Fibroblast of lung (primary cell): ENCODE data around the gene PDE4D.

Experiments used
- CTCF ChIP-seq, 2 donors: IDR thresholded peaks in 1 of 2; conservative IDR thresholded peaks in 1 of 2; 1 replicate in 1 of 2; 2 replicates in 1 of 2; pipeline ENCODE4 v1.5.1; 2011 to 2012; ENCODE audit warnings: low read length in 2 of 2, control low read depth in 1 of 2, inconsistent platforms in 1 of 2, low read depth in 1 of 2, mild to moderate bottlenecking in 1 of 2
- EZH2 ChIP-seq: IDR thresholded peaks from 2 replicates; pipeline ENCODE4 v1.5.1; 2012; ENCODE audit warnings: low read length, control low read depth, mild to moderate bottlenecking; ENCODE audit errors: missing control alignments

- no peak for TF ChIP-seq CTCF (conservative IDR thresholded peaks at IDR 0.05 in 1 of 2, IDR thresholded peaks at IDR 0.05 in 1 of 2; ENCODE audit: low read depth in 1 of 2, low read length in 2 of 2)
- no peak for TF ChIP-seq EZH2
These were observed 272.9 kb downstream of the PDE4D start for GRCh38 chr5:59620535-59621212.
